HFFc6 (cell line): ENCODE results near the gene CHST11. TPM values are rescaled to one million over a fixed set of nuclear protein-coding genes. Genes with fewer than 3 reads are reported as not detected.

Experiments used
- DNase-seq: peaks from one replicate; pipeline ENCODE4 v3.0.0-alpha.2; 2018
- H3K27ac Mint-ChIP-seq: 2 replicates; pipeline ENCODE4 v1.8.0; 2020; ENCODE audit warnings: mild to moderate bottlenecking, mixed read lengths
- H3K27me3 Mint-ChIP-seq: 2 replicates; pipeline ENCODE4 v1.8.0; 2021; ENCODE audit warnings: mild to moderate bottlenecking, moderate library complexity, mixed read lengths; ENCODE audit not compliant: insufficient read depth
- H3K36me3 Mint-ChIP-seq: 2 replicates; pipeline ENCODE4 v1.8.0; 2021; ENCODE audit warnings: low read depth, mixed read lengths
- H3K4me1 Mint-ChIP-seq: 2 replicates; pipeline ENCODE4 v1.8.0; 2020; ENCODE audit warnings: low read depth, mixed read lengths
- H3K4me3 Mint-ChIP-seq: 2 replicates; pipeline ENCODE4 v1.8.0; 2020; ENCODE audit warnings: mild to moderate bottlenecking, moderate library complexity, mixed read lengths
- H3K9me3 Mint-ChIP-seq: 2 replicates; pipeline ENCODE4 v1.8.0; 2020; ENCODE audit warnings: mild to moderate bottlenecking, mixed read lengths
- CTCF ChIP-seq: fragments of 200-600 bp; sonication (generic); IDR thresholded peaks from 2 replicates; pipeline ENCODE4 v1.5.0; 2021; ENCODE audit warnings: antibody characterized with exemption, mild to moderate bottlenecking
- total RNA-seq, 6 experiments: library from RNA; stranded (reverse); fragmentation: NEBNext Ultra II Directional; extraction: Animal tissue kit (Norgen Biotek cat#: 25700); gene quantifications; 2 replicates in 1 of 6; 3 replicates in 5 of 6; pipeline ENCODE4 v1.2.3, GENCODE V29; 2021

Gene CHST11
- total RNA-seq, 6 experiments from 2014 or later: 2.4 to 4.3 (median 3.8) TPM

GRCh38 chr12:104619305-104619704 is 162.6 kb downstream of the CHST11 start:
- H3K27ac Mint-ChIP-seq: no peak overlapping the region
- H3K4me1 Mint-ChIP-seq: no peaks in the 10 kb centered on the region
- DNase-seq: no peak
- peaks cover 3% of the 10 kb centered on the region; the same call in 1 of the 2 replicates for H3K27me3 Mint-ChIP-seq
- TF ChIP-seq CTCF: no peak
- H3K9me3 Mint-ChIP-seq: no peaks in the 10 kb centered on the region
- H3K36me3 Mint-ChIP-seq: no peaks in the 10 kb centered on the region
- H3K4me3 Mint-ChIP-seq: no peak overlapping the region

- no peaks in the 10 kb centered on the region for H3K36me3 Mint-ChIP-seq
- no peak for TF ChIP-seq CTCF
- H3K4me1 Mint-ChIP-seq: peaks cover under 1% of the 10 kb centered on the region
- H3K27me3 Mint-ChIP-seq: peaks cover 3% of the 10 kb centered on the region
- H3K27ac Mint-ChIP-seq: no peak overlapping the region
- no peak for DNase-seq
- H3K9me3 Mint-ChIP-seq: no peaks in the 10 kb centered on the region
- no peak overlapping the region for H3K4me3 Mint-ChIP-seq
Measured at GRCh38 chr12:104620837-104621531, 164.2 kb downstream of the CHST11 start.

GRCh38 chr12:104622928-104623327 is 166.2 kb downstream of the CHST11 start:
- no peak overlapping the region for H3K4me3 Mint-ChIP-seq
- no peak for TF ChIP-seq CTCF
- H3K4me1 Mint-ChIP-seq: peaks cover 13% of the 10 kb centered on the region
- DNase-seq: no peak
- H3K27me3 Mint-ChIP-seq: peaks cover 4% of the 10 kb centered on the region
- H3K9me3 Mint-ChIP-seq: no peaks in the 10 kb centered on the region
- H3K27ac Mint-ChIP-seq: no peak overlapping the region
- no peaks in the 10 kb centered on the region for H3K36me3 Mint-ChIP-seq

- Mint-ChIP-seq H3K4me1 (peaks cover 13% of the 10 kb centered on the region), H3K9me3 (no peaks in the 10 kb centered on the region), H3K36me3 (no peaks in the 10 kb centered on the region), H3K27ac (no peak overlapping the region), H3K27me3 (peaks cover 6% of the 10 kb centered on the region), H3K4me3 (no peak overlapping the region)
- DNase-seq: no peak
- no peak for TF ChIP-seq CTCF
Measured at GRCh38 chr12:104623883-104624282, 167.1 kb downstream of the CHST11 start.

- H3K4me1 Mint-ChIP-seq: peaks cover 13% of the 10 kb centered on the region
- no peak for DNase-seq
- H3K36me3 Mint-ChIP-seq: no peaks in the 10 kb centered on the region
- TF ChIP-seq CTCF: no peak
- no peaks in the 10 kb centered on the region for H3K9me3 Mint-ChIP-seq
- H3K27ac Mint-ChIP-seq: no peak overlapping the region
- H3K27me3 Mint-ChIP-seq: peaks cover 6% of the 10 kb centered on the region
- H3K4me3 Mint-ChIP-seq: no peak overlapping the region
Measured at GRCh38 chr12:104624529-104624928, 167.8 kb downstream of the CHST11 start.
